SK-N-MC (cell line): ENCODE measurements around the gene INF2.

Experiments used
- FOXP2 ChIP-seq: optimal IDR thresholded peaks from 2 replicates; pipeline ENCODE3; 2011; ENCODE audit warnings: mild to moderate bottlenecking, moderate library complexity; ENCODE audit not compliant: insufficient read depth; ENCODE audit errors: extremely low read length, control extremely low read depth
- POLR2AphosphoS5 ChIP-seq: IDR thresholded peaks from 2 replicates; pipeline ENCODE4 v1.6.1; 2012; ENCODE audit warnings: mild to moderate bottlenecking, low read depth, low read length, borderline replicate concordance

DNA sequence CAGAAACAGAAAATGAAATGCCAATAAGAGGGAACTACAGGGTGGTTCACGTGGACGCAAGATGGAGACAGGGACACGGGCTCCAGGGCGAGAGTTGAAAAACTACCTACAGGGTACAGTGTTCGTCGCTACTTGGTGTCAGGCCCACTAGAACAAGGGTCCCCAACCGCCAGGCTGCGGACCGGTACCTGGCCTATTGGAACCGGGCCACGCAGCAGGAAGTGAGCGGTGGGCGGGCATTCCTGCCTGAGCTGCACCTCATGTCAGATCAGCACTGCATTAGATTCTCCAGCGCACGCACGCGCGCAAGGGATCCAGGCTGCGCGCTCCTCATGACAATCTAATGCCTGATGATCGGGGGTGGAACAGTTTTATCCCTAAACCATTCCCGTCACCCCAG, 14.8 kb downstream of the INF2 start:
- TF ChIP-seq POLR2AphosphoS5: no peak
- TF ChIP-seq FOXP2: no peak
